Measurements from ENCODE around the gene TMC4. TPM values are rescaled to one million over a fixed set of nuclear protein-coding genes. Genes with fewer than 3 reads are reported as not detected.
A peak's percentile ranks its signal among the peaks of the same experiment; 100 is the strongest.

Gene TMC4
- total and polyA plus RNA-seq, 2 donors (not counting 1 experiment from before 2014, with no cell fraction given): not detected

DNA sequence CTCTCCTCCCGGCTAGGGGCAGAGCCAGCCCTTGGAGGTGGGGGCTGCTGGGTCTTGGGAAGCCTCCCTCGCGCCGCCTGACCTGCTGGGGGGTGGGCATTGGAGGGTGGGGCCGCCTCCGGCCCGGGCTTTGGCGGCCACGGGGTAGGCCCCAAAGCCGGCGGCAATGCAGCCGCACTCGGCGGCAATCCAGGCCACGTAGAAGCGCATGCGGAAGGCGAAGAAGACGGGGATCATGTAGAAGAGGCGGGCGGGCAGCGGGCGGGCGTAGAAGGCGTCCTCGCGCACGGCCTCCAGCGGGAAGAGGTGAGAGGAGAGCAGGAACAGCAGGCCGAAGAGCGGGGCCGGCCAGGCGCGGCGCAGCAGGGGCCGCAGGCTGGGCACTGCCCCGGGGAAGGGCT is 7.7 kb upstream of the TMC4 start:
- no peak overlapping the region for H3K27ac Mint-ChIP-seq
- POLR2A ChIA-PET: no interaction called here
- Histone ChIP-seq H3K79me2 (ENCODE audit: control insufficient read depth, insufficient read depth, low read length) (no peaks in the 10 kb centered on the region), H3K4me1 (ENCODE audit: control insufficient read depth in 2 of 2, insufficient read depth in 2 of 2, low read length in 2 of 2) (no peaks in the 10 kb centered on the region), H3K9me3 (ENCODE audit: control extremely low read depth in 1 of 3, control insufficient read depth in 2 of 3, insufficient read depth in 1 of 3, low read length in 2 of 3) (no peaks in the 10 kb centered on the region), H4K20me1 (ENCODE audit: control insufficient read depth, insufficient read depth, low read length, poor library complexity, severe bottlenecking) (no peaks in the 10 kb centered on the region), H3K27me3 (replicated peaks in 1 of 4; ENCODE audit: control extremely low read depth in 1 of 4, control insufficient read depth in 3 of 4, insufficient read depth in 4 of 4, low read length in 3 of 4) (no peaks in the 10 kb centered on the region), H3K4me3 (ENCODE audit: control extremely low read depth in 1 of 5, extremely low read depth in 1 of 5, insufficient read depth in 1 of 5, low read depth in 2 of 5, low read length in 4 of 5) (no peak overlapping the region), H3K27ac (ENCODE audit: low read length in 2 of 2) (no peak overlapping the region), H3K9ac (ENCODE audit: low read length) (no peak overlapping the region), H3K4me2 (replicated peaks; ENCODE audit: low read depth, low read length, poor library complexity, severe bottlenecking) (no peak overlapping the region), H3K36me3 (replicated peaks in 1 of 2; ENCODE audit: control extremely low read depth in 1 of 2, control insufficient read depth in 1 of 2, extremely low read depth in 1 of 2, insufficient read depth in 2 of 2, low read length in 1 of 2) (peaks cover 1 to 6% of the 10 kb centered on the region in 2 experiments), H2AFZ (ENCODE audit: insufficient read depth, low read depth, low read length, poor library complexity, severe bottlenecking) (no peak overlapping the region)
- no peak overlapping the region for H3K4me3 Mint-ChIP-seq
- no peaks in the 10 kb centered on the region for H3K4me1 Mint-ChIP-seq
- intact Hi-C loops (cut with micrococcal nuclease): no loop called here
- 99% methylated on average over 37 of the region's 37 CpGs for WGBS (ENCODE audit: insufficient coverage)
- DNase-seq (no peak), ATAC-seq (ENCODE audit: low read depth) (no peak)
- CTCF ChIA-PET: interaction anchor here (0.6 kb wide), 1 partner anchor 65 kb away, joined by 3 read pairs; the partner anchor contains the start of genes PRPF31 and TFPT
- H3K9me3 Mint-ChIP-seq (ENCODE audit: insufficient read depth): no peaks in the 10 kb centered on the region
- TF ChIP-seq, protein P1, sequence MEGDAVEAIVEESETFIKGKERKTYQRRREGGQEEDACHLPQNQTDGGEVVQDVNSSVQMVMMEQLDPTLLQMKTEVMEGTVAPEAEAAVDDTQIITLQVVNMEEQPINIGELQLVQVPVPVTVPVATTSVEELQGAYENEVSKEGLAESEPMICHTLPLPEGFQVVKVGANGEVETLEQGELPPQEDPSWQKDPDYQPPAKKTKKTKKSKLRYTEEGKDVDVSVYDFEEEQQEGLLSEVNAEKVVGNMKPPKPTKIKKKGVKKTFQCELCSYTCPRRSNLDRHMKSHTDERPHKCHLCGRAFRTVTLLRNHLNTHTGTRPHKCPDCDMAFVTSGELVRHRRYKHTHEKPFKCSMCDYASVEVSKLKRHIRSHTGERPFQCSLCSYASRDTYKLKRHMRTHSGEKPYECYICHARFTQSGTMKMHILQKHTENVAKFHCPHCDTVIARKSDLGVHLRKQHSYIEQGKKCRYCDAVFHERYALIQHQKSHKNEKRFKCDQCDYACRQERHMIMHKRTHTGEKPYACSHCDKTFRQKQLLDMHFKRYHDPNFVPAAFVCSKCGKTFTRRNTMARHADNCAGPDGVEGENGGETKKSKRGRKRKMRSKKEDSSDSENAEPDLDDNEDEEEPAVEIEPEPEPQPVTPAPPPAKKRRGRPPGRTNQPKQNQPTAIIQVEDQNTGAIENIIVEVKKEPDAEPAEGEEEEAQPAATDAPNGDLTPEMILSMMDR (IDR thresholded peaks at IDR 0.05): no peak
- TF ChIP-seq EZH2 (IDR thresholded peaks at IDR 0.05; ENCODE audit: borderline replicate concordance, insufficient read depth, low read depth, low read length, poor library complexity, severe bottlenecking): no peak
- H3K27me3 Mint-ChIP-seq: no peaks in the 10 kb centered on the region

DNA sequence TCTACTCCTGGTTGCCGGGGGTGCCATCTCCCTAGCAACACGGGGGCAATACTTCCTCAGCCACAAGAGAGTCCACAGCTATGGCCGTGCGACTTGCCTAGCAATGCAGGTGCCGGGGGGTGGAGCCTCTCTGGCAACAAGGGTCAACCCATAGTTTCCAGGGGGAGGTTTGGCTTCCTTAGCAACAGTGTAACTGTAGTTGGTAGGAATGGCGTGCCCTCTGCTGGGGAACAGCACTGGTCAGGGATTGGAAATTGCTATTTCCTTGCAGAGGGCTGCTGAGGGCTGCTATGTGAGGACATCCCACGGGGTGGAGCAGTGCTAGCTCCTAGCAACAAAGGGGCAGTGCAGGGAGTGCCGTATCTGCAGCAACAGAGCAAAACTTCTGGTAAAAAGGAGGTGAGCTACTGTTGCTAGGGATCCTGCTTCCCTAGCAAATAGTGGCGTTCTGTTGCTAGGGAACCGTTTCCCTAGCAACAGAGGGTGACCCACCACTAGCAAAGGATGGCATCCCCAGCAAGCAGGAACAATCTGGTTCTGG is 7.0 kb upstream of the TMC4 start:
- POLR2A ChIA-PET: no interaction called here
- H3K27me3 Mint-ChIP-seq: no peaks in the 10 kb centered on the region
- no peak for TF ChIP-seq EZH2 (IDR thresholded peaks at IDR 0.05; ENCODE audit: borderline replicate concordance, insufficient read depth, low read depth, low read length, poor library complexity, severe bottlenecking)
- TF ChIP-seq, protein P1 (IDR thresholded peaks at IDR 0.05): no peak
- CTCF ChIA-PET: no interaction called here
- no peaks in the 10 kb centered on the region for H3K9me3 ChIP-seq (ENCODE audit: control extremely low read depth in 1 of 3, control insufficient read depth in 2 of 3, insufficient read depth in 1 of 3, low read length in 2 of 3)
- no peaks in the 10 kb centered on the region for H3K27me3 ChIP-seq (replicated peaks in 1 of 4; ENCODE audit: control extremely low read depth in 1 of 4, control insufficient read depth in 3 of 4, insufficient read depth in 4 of 4, low read length in 3 of 4)
- no peak overlapping the region for H2AFZ ChIP-seq (ENCODE audit: insufficient read depth, low read depth, low read length, poor library complexity, severe bottlenecking)
- H3K4me2 ChIP-seq (replicated peaks; ENCODE audit: low read depth, low read length, poor library complexity, severe bottlenecking): no peak overlapping the region
- H3K36me3 ChIP-seq (replicated peaks in 1 of 2; ENCODE audit: control extremely low read depth in 1 of 2, control insufficient read depth in 1 of 2, extremely low read depth in 1 of 2, insufficient read depth in 2 of 2, low read length in 1 of 2): peaks cover 1 to 6% of the 10 kb centered on the region in 2 experiments
- peak; percentile 14 for ATAC-seq (ENCODE audit: low read depth)
- no peaks in the 10 kb centered on the region for H4K20me1 ChIP-seq (ENCODE audit: control insufficient read depth, insufficient read depth, low read length, poor library complexity, severe bottlenecking)
- no peak overlapping the region for H3K4me3 ChIP-seq (ENCODE audit: control extremely low read depth in 1 of 5, extremely low read depth in 1 of 5, insufficient read depth in 1 of 5, low read depth in 2 of 5, low read length in 4 of 5)
- H3K4me1 ChIP-seq (ENCODE audit: control insufficient read depth in 2 of 2, insufficient read depth in 2 of 2, low read length in 2 of 2): no peaks in the 10 kb centered on the region
- H3K27ac ChIP-seq (ENCODE audit: low read length in 2 of 2): no peak overlapping the region
- no peaks in the 10 kb centered on the region for H3K4me1 Mint-ChIP-seq
- H3K9me3 Mint-ChIP-seq (ENCODE audit: insufficient read depth): no peaks in the 10 kb centered on the region
- H3K27ac Mint-ChIP-seq: no peak overlapping the region
- no peaks in the 10 kb centered on the region for H3K79me2 ChIP-seq (ENCODE audit: control insufficient read depth, insufficient read depth, low read length)
- H3K4me3 Mint-ChIP-seq: no peak overlapping the region
- H3K9ac ChIP-seq (ENCODE audit: low read length): no peak overlapping the region
- WGBS (ENCODE audit: insufficient coverage): 65% methylated on average over 7 of the region's 10 CpGs
- peak; percentile 31 for DNase-seq
- intact Hi-C loops (cut with micrococcal nuclease): no loop called here

Measured in B cell (primary cell).